Lung (tissue), 12 donors: Measurements from ENCODE around the gene PCDH1. TPM values are rescaled to one million over a fixed set of nuclear protein-coding genes. Genes with fewer than 3 reads are reported as not detected.

Experiments used
- ATAC-seq: fragments of 200-7000 bp; cut with Tn5 transposase; one replicate; pipeline ENCODE4 v1.9.1; 2020; ENCODE audit warnings: moderate number of reproducible peaks; ENCODE audit not compliant: insufficient read depth, low FRiP score
- DNase-seq, 3 donors: peaks; one replicate each; pipeline ENCODE4 v3.0.0-alpha.2; 2013 to 2017
- H3K27ac ChIP-seq, 2 donors: one replicate each; pipeline ENCODE4 v1.5.1; 2013; ENCODE audit warnings: mild to moderate bottlenecking in 2 of 2, moderate library complexity in 2 of 2, control low read depth in 1 of 2, inconsistent platforms in 1 of 2, low read depth in 1 of 2, low read length in 1 of 2
- H3K27me3 ChIP-seq, 3 donors: one replicate each; pipeline ENCODE4 v1.5.1; 2013; ENCODE audit warnings: low read length in 2 of 3; ENCODE audit not compliant: control insufficient read depth in 3 of 3, insufficient read depth in 3 of 3
- H3K36me3 ChIP-seq, 4 donors: one replicate each; pipeline ENCODE4 v1.5.1; 2013; ENCODE audit warnings: low read length in 4 of 4, mild to moderate bottlenecking in 1 of 4, moderate library complexity in 1 of 4; ENCODE audit not compliant: control insufficient read depth in 4 of 4, insufficient read depth in 4 of 4
- H3K4me1 ChIP-seq, 5 donors: one replicate each; pipeline ENCODE4 v1.5.1; 2013; ENCODE audit warnings: low read length in 5 of 5, mild to moderate bottlenecking in 2 of 5, moderate library complexity in 1 of 5; ENCODE audit not compliant: control insufficient read depth in 5 of 5, insufficient read depth in 5 of 5
- H3K4me3 ChIP-seq: one replicate; pipeline ENCODE4 v1.5.1; 2013; ENCODE audit warnings: mild to moderate bottlenecking, control low read depth, moderate library complexity
- H3K9ac ChIP-seq, 2 donors: one replicate each; pipeline ENCODE4 v1.5.1; 2013; ENCODE audit warnings: low read length in 2 of 2, control low read depth in 1 of 2; ENCODE audit not compliant: insufficient read depth in 1 of 2
- H3K9me3 ChIP-seq, 4 donors: one replicate each; pipeline ENCODE4 v1.5.1; 2013; ENCODE audit warnings: low read length in 3 of 4, mild to moderate bottlenecking in 1 of 4, moderate library complexity in 1 of 4; ENCODE audit not compliant: control insufficient read depth in 4 of 4, insufficient read depth in 3 of 4
- CTCF ChIP-seq: IDR thresholded peaks from 2 replicates; pipeline ENCODE4 v1.5.1; 2012; ENCODE audit warnings: mild to moderate bottlenecking; ENCODE audit errors: control extremely low read depth, extremely low read depth
- WGBS, 2 donors: extraction: QIAGEN DNeasy Blood & Tissue Kit; methylation state at CpG; one replicate each; pipeline ENCODE4 v1.1.7; 2013; 5-methylcytosine and 5-hydroxymethylcytosine counted together
- polyA plus RNA-seq, 2 donors: library from polyadenylated mRNA; stranded (reverse); fragments of 200-250 nt; gene quantifications; one replicate each; pipeline ENCODE4 v1.2.1, GENCODE V29; 2013
- total RNA-seq, 2 donors: library from RNA; depleted of rRNA in 1 of 2; stranded (reverse); fragments of >200 nt in 1 of 2; gene quantifications; one replicate each; pipeline ENCODE4 v1.2.1, GENCODE V29; 2014 to 2021
- donor health status: control.
- donor health status: control.
- donor health status: Bipolar disorder and iron deficiency.
- donor health status: healthy.
- donor health status: DM: yes; HTN: yes; CAD: no.

The PCDH1 gene
- total and polyA plus RNA-seq, 4 donors, result 18.2 to 70.2 (median 44.4) TPM

- no peaks in the 10 kb centered on the region for H3K36me3 ChIP-seq
- peaks cover 0 to 49% (median 44%) of the 10 kb centered on the region in 3 donors for H3K27me3 ChIP-seq
- ATAC-seq (no peak), DNase-seq (no peak)
- H3K9me3 ChIP-seq, result no peaks in the 10 kb centered on the region
- no peak overlapping the region for H3K9ac ChIP-seq
- TF ChIP-seq CTCF, result no peak
- H3K27ac ChIP-seq, result peak overlapping the region in 1 of 2 donors; percentile 24
- 38% methylated on average over 3 to 4 of the region's 4 CpGs for WGBS, 2 donors
- peaks cover 0 to 16% (median 3%) of the 10 kb centered on the region in 5 donors for H3K4me1 ChIP-seq
- H3K4me3 ChIP-seq, result no peak overlapping the region
Measured at GRCh38 chr5:141881886-141882285, 3.7 kb upstream of the PCDH1 start.

- Histone ChIP-seq H3K27me3 (peaks cover 0 to 55% (median 48%) of the 10 kb centered on the region in 3 donors), H3K4me1 (peaks cover 0 to 23% (median 3%) of the 10 kb centered on the region in 5 donors), H3K27ac (peak overlapping the region in 1 of 2 donors; percentile 46), H3K4me3 (no peak overlapping the region), H3K9ac (no peak overlapping the region), H3K36me3 (no peaks in the 10 kb centered on the region), H3K9me3 (no peaks in the 10 kb centered on the region)
- ATAC-seq, result no peak
- 41 to 43% methylated on average over 8 of the region's 8 CpGs for WGBS, 2 donors
- no peak for TF ChIP-seq CTCF
- DNase-seq, result no peak
Measured at GRCh38 chr5:141880961-141881801, 3.0 kb upstream of the PCDH1 start.

- Histone ChIP-seq H3K9me3 (no peaks in the 10 kb centered on the region), H3K27ac (peak overlapping the region in 1 of 2 donors; percentile 46), H3K4me1 (peaks cover 0 to 23% (median 3%) of the 10 kb centered on the region in 5 donors), H3K27me3 (peaks cover 0 to 60% (median 53%) of the 10 kb centered on the region in 3 donors), H3K9ac (no peak overlapping the region), H3K36me3 (no peaks in the 10 kb centered on the region), H3K4me3 (no peak overlapping the region)
- ATAC-seq (no peak), DNase-seq (no peak)
- TF ChIP-seq CTCF, result no peak
- 36 to 38% methylated on average over 6 to 7 of the region's 7 CpGs for WGBS, 2 donors
Measured at GRCh38 chr5:141879941-141880738, 1.9 kb upstream of the PCDH1 start.
